Dermis microvascular lymphatic vessel endothelial cell (primary cell): ENCODE results near the gene ME3. TPM values are rescaled to one million over a fixed set of nuclear protein-coding genes. Genes with fewer than 3 reads are reported as not detected.

Experiments
- DNase-seq, 2 donors: peaks; one replicate each; pipeline versions ENCODE4 v3.0.0 to v3.0.0-alpha.2; 2010; ENCODE audit warnings: low read depth in 2 of 2
- total RNA-seq: library from RNA; depleted of rRNA; stranded (reverse); fragments of >200 nt; gene quantifications from 2 replicates; pipeline ENCODE4 v1.2.1, GENCODE V29; 2014

The ME3 gene
- total RNA-seq, 1 donor from 2014 or later: 29.5 TPM

DNA sequence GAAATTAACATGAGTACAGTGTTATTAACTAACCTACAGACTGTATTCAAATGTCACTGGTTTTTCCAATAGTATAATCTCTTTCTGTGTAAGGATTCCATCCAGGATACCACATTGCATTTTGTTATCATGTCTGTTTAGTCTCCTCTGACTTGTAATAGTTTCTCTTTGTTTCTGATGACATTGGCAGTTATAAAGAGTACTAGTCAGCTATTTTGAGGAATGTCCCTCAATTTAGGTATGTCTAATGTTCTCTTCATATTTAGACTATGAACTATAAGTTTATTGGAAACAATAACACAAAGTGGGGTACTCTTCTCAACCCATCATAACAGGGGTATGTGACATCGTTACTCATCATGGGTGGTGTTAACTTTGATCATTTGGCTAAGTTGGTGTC, 20.3 kb upstream of the ME3 start:
- no peak for DNase-seq

DNA sequence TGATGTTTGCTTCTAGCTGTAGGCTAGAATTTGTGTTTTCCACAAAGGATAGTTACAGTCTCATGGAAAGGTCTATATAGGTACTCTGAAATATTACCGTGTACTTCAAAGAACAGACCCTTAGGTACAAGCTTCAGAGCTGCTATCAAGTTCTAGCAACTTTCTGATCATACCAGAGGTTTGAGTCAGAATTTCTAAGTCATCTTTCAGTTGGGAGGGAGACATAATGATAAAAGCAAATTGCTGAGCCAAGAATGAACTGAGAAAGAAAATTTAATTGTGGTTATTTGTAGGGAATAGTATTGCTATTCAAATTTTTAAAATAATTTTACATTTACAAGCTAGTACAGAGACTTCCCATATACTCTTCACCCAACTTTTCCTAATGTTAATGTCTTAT, 19.9 kb upstream of the ME3 start:
- DNase-seq: no peak

DNA sequence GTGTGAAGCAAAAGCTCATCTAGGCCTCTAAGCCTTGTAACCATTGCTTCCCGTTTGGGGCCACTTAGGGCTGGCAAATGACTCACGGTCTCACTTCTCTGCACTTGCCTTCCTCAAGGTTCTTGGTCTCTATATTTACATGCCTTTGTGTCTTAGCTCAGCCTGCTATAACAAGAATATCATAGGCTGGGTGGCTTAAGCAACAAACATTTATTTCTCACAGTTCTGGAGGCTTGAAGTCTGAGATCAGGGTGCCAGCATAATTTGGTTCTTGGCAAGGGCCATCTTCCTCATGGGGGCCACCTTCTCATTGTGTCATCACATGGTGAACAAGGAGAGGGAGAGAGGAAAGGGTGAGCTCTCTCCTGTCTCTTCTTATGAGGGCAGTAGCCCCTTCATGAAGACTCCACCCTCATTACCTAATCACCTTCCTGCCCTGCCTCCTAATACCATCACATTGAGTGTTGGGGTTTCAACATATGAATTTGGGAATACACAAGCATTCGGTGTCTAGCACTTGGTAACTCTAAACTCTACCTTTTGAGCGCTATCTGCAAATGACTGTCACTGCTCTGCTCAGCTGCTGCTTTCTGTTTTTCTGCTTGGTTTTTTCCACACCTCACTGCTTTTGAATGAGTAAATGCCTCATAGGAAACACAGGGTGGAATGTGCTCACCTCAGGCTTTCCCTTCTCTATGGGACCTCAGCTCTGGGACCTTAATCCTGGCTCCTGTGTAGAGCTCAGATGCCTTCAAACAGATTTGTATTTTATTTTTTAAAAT, 16.2 kb upstream of the ME3 start:
- peak in 1 of 2 donors; percentile 32 for DNase-seq

DNA sequence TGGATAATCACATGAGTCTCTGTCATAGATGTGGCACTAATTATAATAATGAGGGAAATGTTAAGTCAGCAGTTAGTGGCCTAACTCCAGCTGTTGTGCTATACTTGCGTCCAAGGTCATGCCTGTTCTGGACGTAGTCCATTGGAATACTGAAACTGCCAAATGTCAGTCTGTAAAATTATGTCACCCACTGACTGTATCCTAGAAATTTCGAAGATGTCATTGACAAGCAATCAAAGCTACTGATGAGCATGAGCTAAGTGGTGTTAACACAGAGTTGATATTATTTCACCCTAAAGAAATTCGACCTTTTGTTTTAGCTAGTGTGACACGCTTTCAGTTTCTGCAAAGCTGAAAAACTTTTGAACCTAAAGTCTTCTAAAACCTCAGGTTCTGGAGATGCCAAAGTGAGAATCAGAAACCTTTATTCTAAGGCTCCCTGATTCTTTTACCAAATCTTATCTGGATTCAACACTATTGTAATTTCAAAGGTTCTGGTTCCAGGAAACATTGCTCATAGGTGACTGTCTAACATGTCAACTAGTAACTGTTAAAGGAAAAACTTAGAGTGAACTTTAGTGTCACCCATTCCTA, 14.9 kb upstream of the ME3 start:
- DNase-seq: no peak

DNA sequence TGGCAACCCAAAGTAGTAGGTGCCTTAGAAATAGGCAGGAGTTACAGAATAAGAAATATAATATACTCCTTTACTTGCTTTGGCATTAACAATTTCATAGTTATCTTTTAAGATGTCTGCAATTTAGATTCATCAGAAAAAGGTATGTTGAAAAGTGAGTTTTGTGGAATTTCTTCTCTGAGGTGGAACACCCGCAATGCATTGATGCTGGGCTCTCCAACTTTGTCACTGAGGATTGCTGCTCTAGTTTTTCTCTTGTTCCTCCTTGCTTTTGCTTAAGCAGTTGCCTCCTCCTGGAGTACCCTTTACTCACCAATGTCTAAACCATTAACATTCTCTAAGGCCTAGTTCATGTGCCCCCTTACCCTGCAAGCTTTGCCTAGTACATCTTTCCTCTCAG, 14.1 kb upstream of the ME3 start:
- DNase-seq: no peak

DNA sequence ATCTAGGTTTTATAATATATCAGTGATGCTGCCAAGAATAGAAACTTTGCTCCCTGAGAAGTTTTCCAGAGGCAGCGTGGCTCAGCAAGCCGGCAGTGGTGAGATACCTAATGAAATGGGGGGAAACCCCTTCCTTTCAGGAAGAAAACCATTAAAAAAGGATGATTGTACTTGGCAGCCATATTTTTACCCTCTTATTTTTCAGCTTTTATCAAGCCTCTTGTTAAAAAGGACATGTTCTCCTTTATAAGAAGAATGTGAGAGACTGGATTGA, 9.0 kb upstream of the ME3 start:
- no peak for DNase-seq

DNA sequence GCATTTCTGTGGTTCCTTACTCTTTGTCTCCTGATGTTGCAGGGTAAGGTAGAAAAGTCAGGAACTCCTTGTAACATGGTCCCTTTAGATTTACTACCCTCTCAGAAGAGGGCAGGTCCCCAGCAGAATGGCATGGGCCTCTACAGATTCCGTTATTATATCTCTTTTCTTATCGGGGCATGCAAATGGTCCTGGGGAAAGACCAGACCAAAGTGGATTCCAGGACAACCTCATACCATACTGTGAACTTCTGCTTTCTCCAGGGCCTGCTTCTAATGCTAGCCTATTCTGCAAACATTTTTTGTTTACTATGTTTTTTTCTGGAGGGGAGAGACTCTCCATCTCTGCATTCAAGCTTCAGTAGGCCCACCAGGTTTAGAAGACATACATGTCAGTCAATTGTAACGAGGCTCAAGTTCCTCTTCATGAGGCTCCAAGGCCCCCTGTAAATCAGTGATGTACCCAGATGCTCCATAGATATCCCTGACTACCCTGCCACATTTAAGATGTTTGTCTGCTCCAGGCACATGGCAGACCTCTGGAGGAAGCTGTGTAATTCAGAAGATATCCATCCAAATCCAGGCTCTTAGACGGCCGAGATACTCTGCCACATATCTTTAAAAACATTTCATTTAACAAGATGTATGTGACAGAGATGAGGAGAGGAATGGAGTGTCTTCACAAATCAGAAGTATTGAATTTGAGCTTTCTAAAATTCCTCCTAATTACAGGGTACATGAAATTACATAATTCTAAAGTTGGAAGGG, 8.5 kb upstream of the ME3 start:
- no peak for DNase-seq

DNA sequence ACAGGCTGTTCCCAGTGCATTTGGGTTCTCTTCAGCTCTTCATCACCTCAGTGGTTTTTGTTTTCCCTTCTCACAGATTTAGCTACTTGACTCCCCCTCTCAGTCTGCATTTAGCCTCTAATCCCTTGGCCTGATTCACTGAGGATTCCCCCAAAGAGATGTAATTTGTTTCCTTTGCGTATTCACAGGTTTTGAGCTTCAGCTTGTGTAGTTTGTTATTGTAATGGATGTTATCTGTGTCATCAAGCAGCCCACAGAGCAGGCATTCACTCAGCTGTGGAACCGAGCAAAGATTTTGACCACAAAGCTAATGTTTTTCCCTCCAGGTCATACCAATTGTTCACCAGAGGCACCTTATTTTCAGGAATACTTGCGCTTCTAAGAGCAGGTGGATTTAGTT, 6.4 kb upstream of the ME3 start:
- DNase-seq: no peak

DNA sequence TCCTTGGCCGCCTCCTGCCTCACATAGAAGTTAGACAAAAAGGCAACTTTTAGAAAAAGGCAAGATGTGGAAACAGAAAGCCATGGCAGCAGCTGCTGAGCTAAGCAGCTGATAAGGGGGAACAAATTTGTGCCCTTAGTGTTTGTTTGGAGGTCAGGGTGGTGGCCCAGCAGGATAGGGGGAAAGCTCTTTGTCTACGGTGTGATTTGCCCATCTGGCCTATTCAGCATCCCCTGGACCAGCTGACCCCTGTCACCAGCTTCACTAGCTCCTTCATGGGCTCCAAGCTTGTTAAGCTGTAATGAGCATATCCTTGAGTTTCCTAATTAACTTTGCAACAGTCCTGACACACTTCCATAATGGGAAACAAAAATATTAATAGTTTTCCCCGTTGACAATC, 5.9 kb upstream of the ME3 start:
- DNase-seq: no peak

DNA sequence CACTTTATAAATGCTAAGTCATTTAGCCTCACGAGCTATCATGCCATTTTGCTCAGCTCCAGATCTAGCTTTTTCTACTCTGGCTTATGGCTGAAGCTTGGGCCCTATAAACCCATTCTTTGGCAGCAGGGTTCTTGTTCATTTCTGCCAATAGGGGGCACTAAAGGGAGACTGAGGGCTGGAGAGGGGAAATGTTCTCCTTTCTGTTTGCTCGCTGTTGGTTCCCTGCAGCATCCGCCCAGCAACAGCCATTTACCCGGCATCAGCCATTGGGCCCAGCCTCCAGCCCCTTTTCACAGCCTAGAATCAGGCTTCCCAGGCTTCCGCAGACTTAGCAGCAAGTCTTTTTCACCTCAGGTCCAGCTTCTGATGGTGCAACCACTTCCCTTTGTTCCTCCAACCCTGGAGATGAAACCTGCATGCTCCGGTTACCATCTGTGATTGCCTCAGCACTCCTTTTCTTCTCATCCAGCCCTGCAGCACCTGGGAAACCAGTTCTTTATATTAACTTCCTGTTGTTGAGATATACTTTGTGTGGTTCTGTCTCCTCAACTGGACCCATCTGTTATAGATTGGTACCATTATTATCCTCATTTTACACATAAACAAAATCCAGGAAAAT, 4.2 kb upstream of the ME3 start:
- DNase-seq: peak in 1 of 2 donors; percentile 22

DNA sequence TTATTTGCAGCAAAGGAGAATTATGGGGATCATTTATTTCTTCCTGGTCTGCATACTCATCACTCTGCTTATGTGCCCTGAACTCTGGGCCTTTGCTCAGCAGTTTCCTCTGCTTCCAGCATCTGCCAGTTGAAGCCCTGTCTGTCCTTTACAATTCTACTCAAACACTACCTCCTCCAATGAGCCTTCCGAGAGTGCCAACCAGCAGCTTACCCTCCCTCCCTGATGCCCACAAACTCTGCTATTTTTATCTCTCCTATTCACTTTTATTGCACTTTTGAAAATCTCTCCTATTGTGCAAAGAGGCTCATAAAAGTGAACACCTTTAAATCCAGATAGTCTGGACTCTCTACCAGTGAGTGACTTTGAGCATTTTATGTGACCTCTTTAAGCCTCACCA, 3.6 kb upstream of the ME3 start:
- DNase-seq: no peak

DNA sequence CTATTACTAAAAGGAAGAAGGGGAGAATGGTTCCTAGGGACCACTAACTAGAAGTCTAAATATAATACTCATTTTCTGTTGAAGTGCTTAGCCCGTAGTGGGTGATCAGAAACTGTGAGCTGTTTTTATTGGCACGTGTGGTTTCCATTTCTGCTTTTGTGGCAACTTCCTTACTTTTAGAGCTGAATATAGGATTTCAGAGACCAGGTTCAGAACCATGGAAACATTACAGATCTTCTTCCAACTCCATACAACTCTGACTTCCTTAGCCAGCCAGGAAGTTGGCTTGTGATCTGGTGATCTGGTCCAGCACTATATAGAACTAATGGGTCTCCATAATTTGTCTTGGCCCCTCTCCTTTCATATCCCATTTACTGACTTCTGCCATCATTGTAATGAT, 2.6 kb upstream of the ME3 start:
- DNase-seq: peak; percentile 43 to 68

DNA sequence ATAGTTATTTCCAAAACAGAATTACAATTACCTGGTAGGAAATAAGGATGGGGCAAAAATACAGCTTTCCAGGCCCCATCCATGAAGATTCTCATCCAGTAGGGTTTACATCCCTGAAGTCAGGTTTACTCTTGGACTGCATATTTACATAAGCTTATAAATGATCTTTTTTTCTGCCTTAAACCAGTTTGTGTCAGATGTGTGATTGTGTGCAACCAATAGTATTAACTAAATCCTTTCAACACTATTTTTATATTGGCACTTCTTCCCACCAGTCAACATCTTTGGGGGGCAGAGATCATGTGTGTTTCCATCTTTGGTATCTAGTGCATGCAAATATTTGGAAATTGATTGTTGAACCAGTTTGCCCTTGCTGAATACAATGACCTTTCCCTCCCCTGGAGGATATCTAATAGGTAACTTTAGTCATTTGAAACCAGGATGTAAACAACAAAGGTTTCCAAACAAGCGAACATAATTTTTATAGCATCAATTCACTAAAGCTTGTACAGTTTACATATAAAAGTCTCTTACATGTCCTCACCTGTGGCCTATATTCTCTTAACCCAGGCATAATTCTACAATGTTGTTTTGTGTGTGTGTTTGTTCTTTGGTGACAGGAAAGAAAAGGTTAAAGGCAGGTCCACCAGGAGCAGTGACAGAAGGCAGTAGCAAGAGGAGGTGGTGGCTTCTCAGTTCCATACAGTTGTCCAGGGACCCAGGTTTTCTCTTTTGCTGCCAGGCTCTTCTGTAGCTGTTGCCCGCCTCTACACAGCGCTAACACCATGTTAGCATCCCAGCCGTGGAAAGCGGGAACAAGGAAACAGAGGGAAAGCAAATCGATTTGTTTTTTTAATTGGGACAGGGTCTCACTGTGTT, 1.7 kb upstream of the ME3 start:
- DNase-seq: no peak

DNA sequence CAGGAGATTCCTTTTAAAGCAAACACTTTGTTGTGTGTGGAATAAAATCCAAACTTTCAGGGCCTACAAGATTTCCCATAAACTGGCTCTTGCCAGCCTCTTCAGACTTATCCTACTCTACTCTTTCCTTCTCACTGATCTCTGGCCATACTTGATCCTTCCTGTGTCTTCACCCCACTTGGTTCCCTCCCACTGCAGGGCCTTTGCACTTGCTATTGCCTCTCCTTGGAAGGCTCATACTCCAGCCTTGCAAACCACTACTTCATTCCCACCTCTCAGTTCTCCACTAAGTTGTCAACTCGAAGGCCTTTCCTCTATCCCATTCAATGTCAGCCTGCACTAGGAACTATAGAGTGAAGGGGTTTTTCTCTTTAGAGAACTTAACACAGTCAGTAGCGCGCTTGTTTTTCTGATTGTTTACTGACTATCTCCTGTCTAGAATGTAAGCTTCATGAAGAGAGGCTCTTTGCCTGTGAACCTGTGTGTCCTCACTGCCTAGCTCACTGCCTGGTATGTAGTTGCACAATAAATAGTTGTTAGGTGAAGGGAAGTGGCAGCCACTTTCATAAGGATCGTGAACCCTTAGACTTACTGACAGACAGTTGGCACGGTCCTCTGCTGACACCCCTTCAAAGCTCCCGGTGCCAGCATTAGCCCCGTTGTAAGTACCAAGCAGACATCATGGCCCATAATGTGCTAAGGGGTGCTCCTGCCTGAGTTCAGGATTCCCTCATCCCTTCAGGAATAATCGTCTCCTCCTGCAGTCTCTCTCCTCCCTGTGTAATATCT, 833 bp upstream of the ME3 start:
- no peak for DNase-seq

DNA sequence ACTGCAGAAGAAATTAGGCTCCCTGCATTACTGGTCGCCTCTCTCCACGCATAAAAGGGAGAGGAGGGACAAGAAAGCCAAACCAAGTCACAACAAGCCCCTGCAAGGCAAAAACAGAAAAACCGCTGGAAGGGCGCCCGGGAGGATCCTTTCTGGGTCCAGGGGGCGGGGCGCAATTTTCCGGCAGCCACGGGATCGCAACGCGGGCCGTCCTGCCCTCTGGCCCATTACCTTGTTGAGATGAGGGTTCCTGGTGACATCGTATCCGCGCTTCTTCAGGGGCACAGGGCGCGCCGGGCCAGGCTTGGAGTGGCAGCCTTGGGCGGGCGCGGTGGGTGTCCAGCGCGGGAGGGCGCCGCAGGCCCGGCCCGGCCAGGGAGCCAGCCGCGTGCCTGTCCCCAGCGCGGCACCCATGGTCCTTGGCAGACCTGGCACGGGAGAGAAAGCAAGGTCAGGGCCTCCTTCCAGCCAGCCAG, 847 bp downstream of the ME3 start:
- peak in 1 of 2 donors; percentile 41 for DNase-seq

DNA sequence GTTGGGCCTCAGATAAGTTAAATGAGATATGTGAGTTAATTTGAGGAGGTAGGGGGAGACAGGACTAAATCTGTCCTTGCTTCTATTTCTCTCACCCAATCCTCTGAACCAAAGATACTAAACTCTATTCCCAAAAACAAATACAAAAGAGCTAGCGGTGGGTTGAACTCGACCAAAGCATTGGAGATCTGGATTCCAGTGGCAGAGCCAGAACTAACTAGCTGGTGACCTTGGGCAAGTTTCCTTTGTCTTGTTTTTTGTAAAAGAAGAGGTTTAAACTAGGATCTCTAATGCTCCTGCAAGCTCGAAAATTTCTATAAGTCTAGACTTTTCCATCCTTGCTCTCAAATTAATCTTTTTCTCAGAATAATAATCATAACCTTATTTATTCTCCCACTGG, 1.5 kb downstream of the ME3 start:
- DNase-seq: no peak

DNA sequence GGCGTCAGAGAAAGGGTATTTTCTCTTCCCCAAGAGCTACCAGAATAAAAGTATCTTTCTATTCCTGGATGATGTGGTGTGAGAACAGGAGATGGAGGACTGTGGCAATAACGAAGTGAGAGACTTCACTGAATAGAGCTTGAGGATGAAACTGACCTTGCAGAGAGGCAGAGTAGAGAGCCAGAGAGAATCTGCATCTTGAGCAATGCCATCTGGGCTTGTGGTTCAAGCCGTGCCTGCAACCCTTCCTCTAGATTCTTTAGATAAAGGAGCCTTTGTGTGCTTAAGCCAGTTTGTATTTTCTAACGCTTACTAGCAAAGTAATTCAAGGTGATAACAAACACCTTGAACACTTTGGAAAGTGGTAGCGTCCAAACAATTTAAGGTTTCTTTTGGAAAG, 2.2 kb downstream of the ME3 start:
- no peak for DNase-seq

DNA sequence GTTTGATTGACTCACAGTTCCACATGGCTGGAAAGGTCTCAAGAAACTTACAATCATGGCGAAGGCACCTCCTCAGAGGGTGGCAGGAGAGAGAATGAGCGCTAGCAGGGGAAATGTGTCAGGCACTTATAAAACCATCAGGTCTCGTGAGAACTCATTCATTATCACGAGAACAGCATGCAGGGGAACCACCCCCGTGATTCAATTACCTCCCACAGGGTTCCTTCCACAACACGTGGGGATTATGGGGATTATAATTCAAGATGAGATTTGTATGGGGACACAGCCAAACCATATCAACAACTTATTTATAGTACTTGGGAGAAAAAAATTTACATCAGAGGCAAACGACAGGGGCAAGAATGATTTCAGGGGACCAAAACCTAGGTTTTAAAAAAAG, 3.0 kb downstream of the ME3 start:
- no peak for DNase-seq

DNA sequence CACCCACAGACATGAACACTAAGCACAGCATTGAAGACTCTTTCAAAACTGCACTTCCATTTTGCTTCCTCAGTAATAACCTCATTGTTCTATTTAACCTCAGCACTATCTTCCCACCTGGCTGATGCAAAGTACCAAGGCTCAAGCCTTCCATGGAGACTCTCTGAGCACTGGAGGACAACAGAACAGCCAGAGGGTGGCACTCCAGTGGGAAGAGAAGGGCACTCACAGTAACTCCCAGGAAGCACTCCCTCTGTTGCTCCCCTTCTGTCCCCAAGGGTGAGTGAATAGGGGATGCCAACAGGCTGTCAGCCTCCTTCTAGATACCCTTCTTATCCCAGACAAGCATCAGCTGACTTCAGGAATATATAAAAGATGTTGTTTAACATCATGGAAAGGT, 3.5 kb downstream of the ME3 start:
- no peak for DNase-seq

DNA sequence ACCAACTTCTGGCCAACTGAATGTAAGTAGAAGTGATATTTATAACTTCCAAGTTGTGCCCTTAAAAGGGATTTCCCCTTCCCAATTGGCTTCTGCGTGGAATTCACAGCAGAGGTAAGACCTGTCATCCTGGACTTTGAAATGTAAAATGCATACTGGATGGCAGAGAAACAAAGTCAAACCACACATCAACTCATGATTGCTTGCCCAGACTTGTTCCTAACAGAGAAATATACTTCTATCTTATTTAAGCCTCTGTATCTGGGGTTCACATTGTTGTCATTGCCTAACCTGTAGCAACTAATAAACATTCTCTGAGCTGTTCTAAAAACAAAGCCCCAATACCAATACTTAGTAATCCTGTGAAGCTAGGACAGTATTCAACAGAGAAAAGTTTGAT, 6.2 kb downstream of the ME3 start:
- DNase-seq: no peak

DNA sequence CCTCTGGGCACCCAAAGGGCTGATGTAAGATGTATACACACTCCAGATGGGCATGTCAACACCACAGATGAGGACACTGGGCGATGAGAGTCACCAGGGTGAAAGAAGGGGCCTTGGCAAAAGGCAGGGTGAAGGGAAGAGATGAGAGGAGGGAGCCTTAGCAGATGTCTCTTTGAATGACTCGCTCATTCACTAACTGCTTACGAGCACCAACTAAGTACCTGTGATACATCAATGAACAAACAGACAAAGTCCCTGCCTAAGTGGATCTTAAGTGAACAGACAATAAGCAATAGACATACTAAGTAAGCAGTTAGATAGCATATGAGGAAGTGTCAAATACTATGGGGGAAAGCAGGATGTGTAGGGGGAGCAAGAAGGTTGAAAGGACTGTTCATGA, 7.5 kb downstream of the ME3 start:
- no peak for DNase-seq
